Loucy (cell line): ENCODE results near the gene SDF4.
"Not testable (repeated sequence)": the region's sequence is repeated elsewhere in the genome, so short reads cannot be mapped to it uniquely, and the experiment has no call there.

Experiments
- CTCF ChIP-seq: fragments of 200-600 bp; sonication (generic); conservative IDR thresholded peaks from 2 replicates; pipeline ENCODE4 v1.5.1; 2014; ENCODE audit warnings: mild to moderate bottlenecking, antibody characterized with exemption, low read length
- EZH2phosphoT487 ChIP-seq: fragments of 200-600 bp; IDR thresholded peaks from 2 replicates; pipeline ENCODE4 v1.6.1; 2018; ENCODE audit warnings: antibody characterized with exemption, mild to moderate bottlenecking, moderate library complexity, borderline replicate concordance

GRCh38 chr1:1195726-1196125 is 36.1 kb downstream of the SDF4 start:
- not testable (repeated sequence) for TF ChIP-seq CTCF, EZH2phosphoT487
